Skin epidermis (tissue), 12 donors: Measurements from ENCODE around the gene TAPBPL.
A peak's percentile ranks its signal among the peaks of the same experiment; 100 is the strongest.

ENCODE experiments used
- H3K27ac ChIP-seq, 21 experiments: fragments of 200-600 bp; sonication (generic) in 11 of 21; one replicate each; pipeline ENCODE4 v1.5.0; 2020; ENCODE audit warnings: mild to moderate bottlenecking in 3 of 21, inconsistent platforms in 2 of 21, moderate library complexity in 2 of 21
- H3K4me3 ChIP-seq, 7 experiments: fragments of 200-600 bp; sonication (generic) in 2 of 7; one replicate each; pipeline ENCODE4 v1.5.0; 2020; ENCODE audit warnings: inconsistent platforms in 2 of 7, mild to moderate bottlenecking in 2 of 7, moderate library complexity in 1 of 7

TAPBPL gene

DNA sequence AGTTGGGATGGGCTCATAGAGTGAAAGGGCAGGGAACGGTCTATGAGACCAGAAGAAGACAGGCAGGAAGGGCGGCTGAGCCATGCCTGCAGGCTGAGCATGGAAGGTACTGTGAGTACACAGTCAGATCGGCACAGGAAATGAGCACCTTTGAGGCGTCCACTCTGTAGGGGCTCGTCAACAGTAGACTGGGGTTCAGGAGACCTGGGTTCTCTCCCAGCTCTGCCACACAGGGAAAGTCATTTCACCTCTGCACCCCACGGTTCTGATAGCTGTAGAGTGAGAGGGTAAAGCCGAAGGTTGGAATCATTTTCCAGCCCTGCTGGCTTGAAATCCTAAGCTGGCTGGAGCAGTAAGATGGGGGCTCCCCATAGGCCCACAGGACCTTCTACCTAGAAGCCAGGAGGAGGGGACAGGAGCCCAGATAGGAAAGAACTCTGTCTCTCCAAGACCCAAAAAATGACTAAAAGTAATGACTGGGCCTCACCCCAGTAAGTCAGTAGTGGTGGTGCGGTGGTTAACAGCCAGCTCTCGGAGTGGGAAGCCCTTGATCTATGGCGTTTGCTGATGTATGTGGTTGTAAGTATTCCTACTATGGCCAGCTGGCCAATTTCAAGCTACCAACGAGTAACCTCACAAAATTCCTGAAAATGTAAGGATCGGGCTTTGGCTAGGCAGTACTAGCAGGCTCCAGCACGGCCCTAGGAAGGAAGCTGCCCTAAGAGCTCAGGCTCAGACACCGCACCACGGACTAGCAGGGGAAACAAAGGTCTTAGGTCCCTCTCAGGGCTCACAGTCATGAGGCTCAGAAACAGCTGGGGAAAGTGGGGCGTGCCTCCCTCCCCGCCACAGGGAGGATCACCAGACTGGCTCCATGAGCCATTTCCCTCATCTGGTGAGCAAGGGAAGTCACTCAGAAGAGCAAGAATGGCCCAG, 17.4 kb upstream of the TAPBPL start:
- peak overlapping the region in 3 of 21 experiments; percentile 11 to 60 (median 54) for H3K27ac ChIP-seq

DNA sequence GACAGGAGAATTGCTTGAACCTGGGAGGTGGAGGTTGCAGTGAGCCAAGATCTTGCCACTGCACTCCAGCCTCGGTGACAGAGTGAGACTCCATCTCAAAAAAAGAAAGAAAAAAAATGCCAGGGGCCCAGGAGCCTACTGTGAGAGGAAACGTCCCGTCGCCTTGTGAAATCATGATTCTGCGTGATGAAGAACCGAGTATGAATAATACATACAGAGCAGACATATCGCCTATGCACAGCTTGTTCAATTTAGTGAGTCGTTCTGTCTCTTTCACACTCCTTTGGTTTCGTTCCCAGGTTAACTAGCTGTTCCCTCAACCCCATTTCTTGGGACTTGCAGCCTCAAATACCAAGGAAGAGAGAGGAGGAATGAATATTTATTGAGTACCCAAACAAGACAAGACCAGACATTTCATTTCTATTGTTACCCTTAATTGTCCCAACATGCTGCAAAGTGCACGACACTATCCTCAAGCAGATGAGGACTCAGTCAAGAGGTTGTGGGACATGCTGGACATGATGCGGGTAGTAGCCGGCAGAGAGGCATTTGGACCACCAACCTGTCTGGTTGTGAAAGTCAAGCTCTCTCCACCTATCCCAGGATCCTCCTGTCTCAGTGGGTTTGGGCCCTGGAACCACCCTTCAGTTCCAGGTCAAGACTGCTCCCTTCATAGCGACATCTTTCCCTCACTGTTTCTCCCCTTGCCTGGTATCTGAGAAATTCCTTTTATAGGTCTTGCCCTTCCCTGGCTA, 15.7 kb upstream of the TAPBPL start:
- H3K4me3 ChIP-seq: no peak overlapping the region
- no peak overlapping the region for H3K27ac ChIP-seq

More for the DNA sequence above, 17.4 kb upstream of the TAPBPL start:
- H3K4me3 ChIP-seq: no peak overlapping the region

DNA sequence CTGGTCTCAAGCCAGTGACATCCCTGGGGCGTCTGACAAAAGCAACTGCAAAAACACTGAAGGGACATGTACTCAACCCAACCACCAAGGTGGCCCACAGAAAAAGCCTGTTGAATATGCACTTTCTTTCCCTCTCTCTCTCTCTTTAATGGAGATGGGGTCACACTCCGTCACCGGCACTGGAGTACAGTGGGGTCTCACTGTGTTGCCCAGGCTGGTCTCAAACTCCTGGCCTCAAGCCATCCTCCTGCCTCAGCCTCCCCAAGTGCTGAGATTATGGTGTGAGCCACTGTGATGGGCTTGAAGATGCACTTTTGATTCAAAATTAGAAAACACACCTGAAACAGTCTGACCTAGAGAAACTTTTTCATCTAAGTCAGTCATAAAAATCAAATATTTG, 14.3 kb upstream of the TAPBPL start:
- Histone ChIP-seq H3K27ac (no peak overlapping the region), H3K4me3 (no peak overlapping the region)

DNA sequence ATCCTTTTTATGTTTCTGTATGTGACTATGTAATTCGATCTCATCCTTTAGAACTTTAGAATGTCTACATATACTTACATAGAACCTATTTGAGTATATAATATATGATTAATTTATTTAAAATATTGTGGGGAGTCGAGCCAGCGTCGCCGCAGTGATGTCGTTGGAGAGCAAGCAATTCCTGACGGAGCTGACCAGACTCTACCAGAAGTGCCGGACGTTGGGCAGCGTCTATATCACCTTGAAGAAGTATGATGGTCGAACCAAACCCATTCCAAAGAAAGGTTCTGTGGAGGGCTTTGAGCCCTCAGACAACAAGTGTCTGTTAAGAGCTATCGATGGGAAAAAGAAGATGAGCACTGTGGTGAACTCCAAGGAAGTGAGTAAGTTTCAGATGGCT, 13.5 kb upstream of the TAPBPL start:
- H3K27ac ChIP-seq: no peak overlapping the region

DNA sequence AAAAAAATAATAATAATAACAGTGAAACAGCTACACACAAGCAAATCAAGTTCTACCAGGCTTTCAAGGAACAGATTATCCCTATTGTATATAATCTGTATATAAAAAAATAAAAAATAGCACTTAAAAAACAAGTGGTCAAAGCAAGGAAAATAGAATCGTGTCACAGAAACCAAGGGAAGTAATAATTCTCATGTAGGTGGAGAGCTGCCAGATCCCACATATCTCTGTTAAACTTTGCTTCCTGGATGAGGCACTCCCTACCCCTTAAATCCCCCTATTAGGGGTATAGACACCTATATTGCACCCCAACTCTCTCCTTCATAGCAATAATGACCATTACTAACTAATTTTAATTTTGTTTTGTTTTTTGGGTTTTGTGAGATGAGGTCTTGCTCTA, 11.5 kb upstream of the TAPBPL start:
- H3K4me3 ChIP-seq: no peak overlapping the region

More for the DNA sequence above, 13.5 kb upstream of the TAPBPL start:
- no peak overlapping the region for H3K4me3 ChIP-seq

DNA sequence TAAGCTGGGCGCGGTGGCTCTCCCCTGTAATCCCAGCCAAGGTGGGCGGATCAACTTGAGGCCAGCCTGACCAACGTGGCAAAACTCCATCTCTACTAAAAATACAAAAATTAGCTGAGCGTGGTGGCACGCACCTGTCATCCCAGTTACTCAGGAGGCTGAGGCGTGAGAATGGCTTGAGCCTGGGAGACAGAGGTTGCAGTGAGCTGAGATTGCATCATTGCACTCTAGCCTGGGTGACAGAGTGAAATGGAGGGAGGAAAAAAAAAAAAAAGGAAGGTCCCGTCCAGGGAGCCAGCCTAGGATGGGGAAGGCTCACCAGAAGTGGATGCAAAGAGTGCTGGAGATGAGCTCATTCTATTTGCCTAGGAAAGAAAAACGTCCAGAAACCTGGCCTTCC, 9.0 kb upstream of the TAPBPL start:
- H3K27ac ChIP-seq: peak overlapping the region in 4 of 21 experiments; percentile 81 to 97 (median 88)

More for the DNA sequence above, 11.5 kb upstream of the TAPBPL start:
- H3K27ac ChIP-seq: no peak overlapping the region

DNA sequence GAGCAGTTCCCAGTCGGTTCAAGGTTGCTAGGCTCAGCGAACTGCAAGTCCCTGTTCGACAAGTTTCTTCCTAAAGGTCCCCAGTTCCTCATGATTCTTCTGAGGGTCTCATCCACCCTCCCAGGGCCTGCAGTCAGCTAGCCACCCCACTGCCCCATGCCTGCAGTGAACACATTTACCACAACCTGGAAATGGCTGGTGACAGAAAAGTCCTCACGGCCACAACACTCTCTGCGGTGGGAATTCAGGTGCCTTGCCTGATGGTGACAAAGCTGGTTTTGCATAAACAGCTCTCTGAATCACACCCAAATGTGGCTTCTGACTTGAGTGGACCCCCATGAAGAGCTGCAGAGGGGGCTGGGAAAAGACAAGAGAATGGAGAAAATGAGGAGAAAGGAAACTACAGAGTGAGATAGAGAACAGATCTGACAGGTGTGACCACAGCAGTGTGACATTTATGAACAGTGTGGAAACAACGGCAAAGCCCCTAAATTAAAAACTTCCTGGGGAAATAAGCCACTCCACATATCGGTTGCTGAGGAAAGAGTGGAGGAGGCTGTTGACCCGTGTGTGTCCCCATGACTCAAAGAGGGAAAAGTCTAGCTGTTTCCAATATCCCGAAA, 8.4 kb upstream of the TAPBPL start:
- Histone ChIP-seq H3K4me3 (no peak overlapping the region), H3K27ac (peak overlapping the region in 7 of 21 experiments; percentile 6 to 97 (median 83))

More for the DNA sequence above, 9.0 kb upstream of the TAPBPL start:
- H3K4me3 ChIP-seq: no peak overlapping the region

DNA sequence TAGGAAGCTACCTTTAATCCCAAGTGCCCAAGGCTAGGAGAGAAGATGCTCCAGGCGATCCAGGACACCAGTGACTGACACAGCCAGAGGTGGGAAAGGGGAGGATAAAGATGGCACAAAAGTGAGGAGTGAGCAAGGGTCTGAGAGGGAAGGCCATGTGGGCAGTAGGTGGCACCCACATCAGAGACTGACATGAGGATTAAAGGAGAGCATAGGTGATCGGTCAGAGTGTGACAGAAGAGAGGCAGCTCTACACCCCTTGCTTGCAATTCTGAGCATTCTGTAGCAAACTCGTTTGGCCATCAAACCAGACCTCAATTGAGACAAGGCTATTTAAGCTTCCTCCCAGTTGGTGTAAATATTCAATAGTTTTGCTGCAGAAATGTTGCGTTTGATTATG, 7.8 kb upstream of the TAPBPL start:
- H3K27ac ChIP-seq: peak overlapping the region in 8 of 21 experiments; percentile 6 to 97 (median 86)
- H3K4me3 ChIP-seq: no peak overlapping the region

DNA sequence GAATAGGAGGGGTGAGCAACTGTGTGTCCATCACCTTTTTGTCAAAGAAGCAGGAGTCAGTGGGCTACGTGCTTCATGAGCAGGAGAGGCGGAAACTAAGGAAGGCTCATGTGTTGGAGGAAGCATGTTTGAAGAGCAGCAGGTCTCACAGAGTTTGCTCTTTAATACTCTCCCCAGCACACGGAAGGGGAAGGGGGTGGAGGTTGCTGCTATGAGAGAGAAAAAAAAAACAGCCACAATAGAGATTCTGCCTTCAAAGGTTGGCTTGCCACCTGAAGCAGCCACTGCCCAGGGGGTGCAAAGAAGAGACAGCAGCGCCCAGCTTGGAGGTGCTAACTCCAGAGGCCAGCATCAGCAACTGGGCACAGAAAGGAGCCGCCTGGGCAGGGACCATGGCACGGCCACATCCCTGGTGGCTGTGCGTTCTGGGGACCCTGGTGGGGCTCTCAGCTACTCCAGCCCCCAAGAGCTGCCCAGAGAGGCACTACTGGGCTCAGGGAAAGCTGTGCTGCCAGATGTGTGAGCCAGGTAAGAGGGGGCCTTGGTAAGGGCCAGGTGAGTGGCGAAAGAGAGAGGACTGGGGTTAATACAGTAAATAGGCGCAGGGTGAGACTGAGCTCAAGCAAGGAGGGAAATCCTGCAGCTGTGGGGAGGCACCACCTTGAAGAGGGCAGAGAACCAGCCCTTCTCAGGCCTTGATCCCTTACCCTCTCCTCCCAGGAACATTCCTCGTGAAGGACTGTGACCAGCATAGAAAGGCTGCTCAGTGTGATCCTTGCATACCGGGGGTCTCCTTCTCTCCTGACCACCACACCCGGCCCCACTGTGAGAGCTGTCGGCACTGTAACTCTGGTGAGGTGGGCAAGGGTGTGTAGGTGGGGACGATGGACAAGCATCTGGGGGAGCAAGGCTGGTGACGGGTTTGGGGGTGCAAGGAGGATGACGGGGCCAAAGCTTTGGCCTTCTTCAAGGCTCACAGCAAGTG, 6.8 kb upstream of the TAPBPL start, which contains the start of gene CD27:
Gene CD27 (plus strand): TSS at position 252 of the 985 bp plus-strand sequence. CDS start 141 bp downstream, at position 393.
- H3K4me3 ChIP-seq: peak within 1 kb of the TSS; percentile 5 to 38 (median 27)
- H3K27ac ChIP-seq: peak within 1 kb of the TSS in 13 of 21 experiments; percentile 52 to 97 (median 74)

DNA sequence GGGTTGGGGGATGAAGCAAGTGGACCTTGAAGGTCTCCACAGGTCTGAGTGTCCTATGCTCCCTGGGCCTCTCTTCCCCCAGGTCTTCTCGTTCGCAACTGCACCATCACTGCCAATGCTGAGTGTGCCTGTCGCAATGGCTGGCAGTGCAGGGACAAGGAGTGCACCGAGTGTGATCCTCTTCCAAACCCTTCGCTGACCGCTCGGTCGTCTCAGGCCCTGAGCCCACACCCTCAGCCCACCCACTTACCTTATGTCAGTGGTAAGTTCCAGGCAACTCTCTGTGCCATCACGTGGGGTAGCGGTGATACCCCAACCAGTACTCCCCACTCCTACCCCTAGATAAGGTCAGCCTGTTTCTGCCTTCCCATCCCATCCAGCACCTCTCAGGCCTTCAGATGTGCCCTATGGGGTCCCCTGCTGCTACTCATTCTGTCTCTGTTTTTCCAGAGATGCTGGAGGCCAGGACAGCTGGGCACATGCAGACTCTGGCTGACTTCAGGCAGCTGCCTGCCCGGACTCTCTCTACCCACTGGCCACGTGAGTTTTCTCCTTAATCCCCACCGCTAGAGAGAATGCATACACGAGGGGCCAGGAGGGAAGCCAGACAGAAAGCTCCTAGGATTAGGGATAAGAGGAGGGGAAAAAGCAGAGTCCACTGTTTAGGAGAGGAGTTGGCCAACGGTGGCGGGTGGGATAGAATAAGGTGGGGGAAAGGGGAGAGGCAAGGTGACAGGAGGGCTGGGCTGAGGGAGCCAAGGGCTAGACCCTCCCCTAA, 1.6 kb upstream of the TAPBPL start:
- Histone ChIP-seq H3K27ac (peak overlapping the region in 20 of 21 experiments; percentile 83 to 100 (median 98)), H3K4me3 (peak overlapping the region in 5 of 7 experiments; percentile 45 to 86 (median 60))

DNA sequence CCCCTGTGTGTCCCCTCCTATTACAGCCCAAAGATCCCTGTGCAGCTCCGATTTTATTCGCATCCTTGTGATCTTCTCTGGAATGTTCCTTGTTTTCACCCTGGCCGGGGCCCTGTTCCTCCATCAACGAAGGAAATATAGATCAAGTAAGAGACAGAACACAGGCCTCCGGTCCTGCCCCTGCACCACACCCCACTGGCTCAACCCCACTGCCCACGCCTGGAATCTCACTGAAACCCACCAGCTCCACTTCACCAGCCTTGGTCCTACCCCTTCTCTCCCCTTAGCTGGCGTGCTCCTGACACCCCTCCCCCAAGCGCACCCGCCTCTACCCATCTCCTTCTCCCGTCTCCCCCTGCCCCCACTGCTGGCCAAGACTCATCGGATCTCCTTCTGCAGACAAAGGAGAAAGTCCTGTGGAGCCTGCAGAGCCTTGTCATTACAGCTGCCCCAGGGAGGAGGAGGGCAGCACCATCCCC, 934 bp upstream of the TAPBPL start:
- H3K4me3 ChIP-seq: peak overlapping the region; percentile 45 to 86 (median 60)
- H3K27ac ChIP-seq: peak overlapping the region; percentile 3 to 100 (median 98)

DNA sequence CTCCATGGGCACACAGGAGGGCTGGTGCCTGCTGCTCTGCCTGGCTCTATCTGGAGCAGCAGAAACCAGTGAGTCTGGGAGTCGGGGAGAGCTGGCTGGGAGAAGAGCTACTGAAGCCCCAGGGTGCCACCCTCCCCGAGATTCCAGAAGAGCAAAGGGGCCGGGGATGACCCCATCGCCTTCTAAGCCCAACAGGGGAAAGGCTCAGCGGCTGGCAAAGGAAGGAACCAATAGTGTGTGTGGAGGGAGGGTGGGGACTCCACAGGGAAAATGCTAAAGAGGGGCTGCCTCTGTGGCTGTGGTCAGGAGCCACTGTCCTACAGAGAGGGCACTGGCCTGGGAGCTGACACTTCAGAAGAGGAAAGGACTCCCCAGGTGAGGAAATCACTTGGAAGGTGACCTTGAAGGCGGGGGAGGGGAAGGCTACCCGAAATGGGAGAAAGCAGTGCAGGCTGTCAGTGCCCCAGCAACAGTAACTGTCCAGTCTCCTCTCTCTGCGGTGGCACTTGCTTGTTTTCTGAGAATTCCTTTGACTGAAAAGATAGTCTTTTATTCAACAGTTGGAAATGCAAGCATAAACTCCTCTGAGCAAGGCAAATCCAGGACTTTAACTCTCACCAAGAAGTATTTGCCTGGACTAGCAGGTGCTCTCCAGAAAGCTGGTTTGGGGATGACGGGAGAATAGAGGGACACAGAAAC, 552 bp downstream of the TAPBPL start:
- Histone ChIP-seq H3K4me3 (peak overlapping the region; percentile 45 to 86 (median 60)), H3K27ac (peak overlapping the region; percentile 83 to 100 (median 98))

DNA sequence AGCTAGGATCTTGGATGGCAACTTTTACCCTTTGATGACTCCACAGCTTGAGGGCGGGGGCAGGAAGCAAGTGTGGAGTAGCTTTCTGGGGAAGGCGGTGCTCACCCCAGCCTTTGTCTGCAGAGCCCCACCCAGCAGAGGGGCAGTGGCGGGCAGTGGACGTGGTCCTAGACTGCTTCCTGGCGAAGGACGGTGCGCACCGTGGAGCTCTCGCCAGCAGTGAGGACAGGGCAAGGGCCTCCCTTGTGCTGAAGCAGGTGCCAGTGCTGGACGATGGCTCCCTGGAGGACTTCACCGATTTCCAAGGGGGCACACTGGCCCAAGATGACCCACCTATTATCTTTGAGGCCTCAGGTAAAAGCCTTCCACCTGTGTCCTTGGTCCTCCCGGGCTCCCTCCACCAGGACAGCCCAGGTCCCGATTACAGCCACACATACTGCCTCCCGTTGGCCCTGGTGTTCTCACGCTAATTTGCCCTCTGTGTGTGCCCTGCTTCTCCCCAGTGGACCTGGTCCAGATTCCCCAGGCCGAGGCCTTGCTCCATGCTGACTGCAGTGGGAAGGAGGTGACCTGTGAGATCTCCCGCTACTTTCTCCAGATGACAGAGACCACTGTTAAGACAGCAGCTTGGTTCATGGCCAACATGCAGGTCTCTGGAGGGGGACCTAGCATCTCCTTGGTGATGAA, 1.2 kb downstream of the TAPBPL start:
- Histone ChIP-seq H3K4me3 (peak overlapping the region; percentile 45 to 86 (median 60)), H3K27ac (peak overlapping the region; percentile 32 to 100 (median 98))

DNA sequence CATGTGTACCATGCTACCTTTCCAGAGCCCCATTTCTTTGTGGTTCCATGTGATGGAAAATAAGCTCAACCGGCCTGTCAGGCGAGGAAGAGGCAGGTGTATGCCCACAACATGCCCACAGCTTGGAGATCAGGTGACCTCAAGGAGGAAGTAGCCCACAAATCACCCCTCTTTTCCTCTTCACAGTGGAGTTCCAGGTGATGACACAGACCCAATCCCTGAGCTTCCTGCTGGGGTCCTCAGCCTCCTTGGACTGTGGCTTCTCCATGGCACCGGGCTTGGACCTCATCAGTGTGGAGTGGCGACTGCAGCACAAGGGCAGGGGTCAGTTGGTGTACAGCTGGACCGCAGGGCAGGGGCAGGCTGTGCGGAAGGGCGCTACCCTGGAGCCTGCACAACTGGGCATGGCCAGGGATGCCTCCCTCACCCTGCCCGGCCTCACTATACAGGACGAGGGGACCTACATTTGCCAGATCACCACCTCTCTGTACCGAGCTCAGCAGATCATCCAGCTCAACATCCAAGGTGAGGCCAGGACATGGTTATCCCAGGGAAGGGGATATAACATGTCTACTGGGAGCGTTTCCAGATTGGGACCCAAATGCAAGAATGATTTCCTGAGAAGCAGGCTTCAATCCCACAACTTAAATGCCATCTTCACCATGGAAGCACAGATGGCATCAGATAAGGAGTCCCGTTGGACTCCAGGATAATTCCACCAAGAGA, 5.5 kb downstream of the TAPBPL start:
- H3K4me3 ChIP-seq: no peak overlapping the region
- H3K27ac ChIP-seq: peak overlapping the region in 3 of 21 experiments; percentile 21 to 35 (median 21)

DNA sequence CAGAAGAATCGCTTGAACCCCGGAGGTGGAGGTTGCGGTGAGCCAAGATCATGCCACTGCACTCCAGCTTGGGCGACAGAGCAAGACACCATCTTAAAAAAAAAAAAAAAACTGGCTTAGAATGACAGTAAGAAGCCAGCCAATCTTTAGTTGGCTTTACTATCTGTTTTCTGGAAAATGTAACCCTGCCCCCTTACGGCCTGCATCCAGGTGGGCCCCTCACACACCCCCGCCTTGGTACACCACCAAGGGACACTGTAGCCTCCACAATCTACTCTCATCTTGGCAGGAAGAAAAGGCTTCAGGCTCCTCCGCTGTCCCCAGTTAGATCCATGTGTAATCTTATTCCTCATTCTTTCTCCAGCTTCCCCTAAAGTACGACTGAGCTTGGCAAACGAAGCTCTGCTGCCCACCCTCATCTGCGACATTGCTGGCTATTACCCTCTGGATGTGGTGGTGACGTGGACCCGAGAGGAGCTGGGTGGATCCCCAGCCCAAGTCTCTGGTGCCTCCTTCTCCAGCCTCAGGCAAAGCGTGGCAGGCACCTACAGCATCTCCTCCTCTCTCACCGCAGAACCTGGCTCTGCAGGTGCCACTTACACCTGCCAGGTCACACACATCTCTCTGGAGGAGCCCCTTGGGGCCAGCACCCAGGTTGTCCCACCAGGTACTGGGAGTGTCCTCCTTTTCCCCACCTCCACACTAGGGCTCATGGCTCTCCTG, 6.6 kb downstream of the TAPBPL start:
- Histone ChIP-seq H3K4me3 (no peak overlapping the region), H3K27ac (peak overlapping the region in 3 of 21 experiments; percentile 8 to 51 (median 21))
